GM12878 (cell line): ENCODE measurements around the gene DDX56. TPM values are rescaled to one million over a fixed set of nuclear protein-coding genes. Genes with fewer than 3 reads are reported as not detected.

Source experiments
- ATAC-seq: fragments of 200-7000 bp; cut with Tn5 transposase; 3 replicates; pipeline ENCODE4 v1.9.1; 2020; ENCODE audit warnings: mild to moderate bottlenecking, moderate library complexity
- BruUV-seq: library from RNA; stranded (reverse); fragments of 400-500 nt; replicated peaks from 2 replicates; lab custom pipeline; 2021; lab: Mats Ljungman, UMichigan
- CTCF ChIA-PET: fragments of 300-600 bp; sonication (Branson Sonifier 250); formaldehyde crosslinking; extraction: SDS; loops from one replicate; lab custom pipeline; 2021; ENCODE audit warnings: inconsistent platforms; lab: Yijun Ruan, JAX
- POLR2A ChIA-PET: fragments of 350-600 bp; formaldehyde crosslinking; extraction: SDS; loops from one replicate; lab custom pipeline; 2021; ENCODE audit warnings: inconsistent platforms; lab: Charles Lee
- RAD21 ChIA-PET: fragments of 300-600 bp; sonication (Branson Sonifier 250); formaldehyde crosslinking; loops from one replicate; lab custom pipeline; 2023; ENCODE audit warnings: antibody characterized with exemption; ENCODE audit not compliant: unreplicated experiment; lab: Charles Lee
- SMC1A ChIA-PET: fragments of 300-600 bp; sonication (Branson Sonifier 250); formaldehyde crosslinking; loops from one replicate; lab custom pipeline; 2023; ENCODE audit not compliant: unreplicated experiment, uncharacterized antibody; lab: Charles Lee
- DNase-seq: peaks from one replicate; pipeline ENCODE4 v3.0.0-alpha.2; 2011; ENCODE audit warnings: low read depth, low spot score
- FAIRE-seq: peaks from 3 replicates; lab custom pipeline; 2011; peaks lifted over from hg19 to GRCh38; lab: Jason Lieb, UNC
- H2AFZ ChIP-seq: 2 replicates; pipeline ENCODE4 v1.6.0; 2011; ENCODE audit warnings: low read depth, low read length, control low read depth; ENCODE audit not compliant: control insufficient read depth
- H3K27ac ChIP-seq: 2 replicates; pipeline ENCODE4 v1.5.1; 2011; ENCODE audit warnings: control low read depth; ENCODE audit not compliant: control insufficient read depth, insufficient read depth
- H3K27me3 ChIP-seq, 2 experiments: replicated peaks in 1 of 2; 2 replicates each; pipeline versions ENCODE4 v1.6.0 to v1.6.1; 2011; ENCODE audit warnings: low read length in 1 of 2; ENCODE audit not compliant: control insufficient read depth in 2 of 2, insufficient read depth in 2 of 2
- H3K36me3 ChIP-seq, 2 experiments: 2 replicates each; pipeline ENCODE4 v1.5.1; 2011; ENCODE audit warnings: low read length in 1 of 2; ENCODE audit not compliant: control insufficient read depth in 2 of 2, insufficient read depth in 2 of 2
- H3K4me1 ChIP-seq: 2 replicates; pipeline ENCODE4 v1.6.1; 2011; ENCODE audit warnings: mild to moderate bottlenecking, low read length, moderate library complexity, mixed read lengths; ENCODE audit not compliant: control insufficient read depth, insufficient read depth
- H3K4me2 ChIP-seq: 2 replicates; pipeline ENCODE4 v1.6.0; 2011; ENCODE audit warnings: control low read depth; ENCODE audit not compliant: control insufficient read depth, insufficient read depth
- H3K4me3 ChIP-seq: fragments of 200-600 bp; sonication (generic); 2 replicates; pipeline ENCODE4 v1.5.1; 2016
- H3K79me2 ChIP-seq: 2 replicates; pipeline ENCODE4 v1.6.0; 2011; ENCODE audit warnings: low read length; ENCODE audit not compliant: control insufficient read depth, insufficient read depth
- H3K9ac ChIP-seq: 2 replicates; pipeline ENCODE4 v1.8.0; 2011; ENCODE audit warnings: low read length, control low read depth, mixed read lengths; ENCODE audit not compliant: control insufficient read depth, insufficient read depth
- H3K9me3 ChIP-seq: replicated peaks from 3 replicates; pipeline ENCODE4 v1.5.1; 2011; ENCODE audit warnings: mild to moderate bottlenecking, low read length; ENCODE audit not compliant: control insufficient read depth, insufficient read depth
- H4K20me1 ChIP-seq: 2 replicates; pipeline ENCODE4 v1.6.0; 2011; ENCODE audit not compliant: control insufficient read depth, insufficient read depth
- ATF7 ChIP-seq: fragments of 450-650 bp; IDR thresholded peaks from 2 replicates; pipeline ENCODE4 v1.6.1; 2016; ENCODE audit warnings: low read depth, mild to moderate bottlenecking
- CBX3 ChIP-seq: fragments of 200-600 bp; sonication (generic); IDR thresholded peaks from 2 replicates; pipeline ENCODE4 v1.6.1; 2016; ENCODE audit warnings: low read depth, borderline replicate concordance
- FOS ChIP-seq: IDR thresholded peaks from 3 replicates; pipeline ENCODE4 v1.6.1; 2011; ENCODE audit warnings: borderline replicate concordance; ENCODE audit not compliant: insufficient read length; ENCODE audit errors: extremely low read depth
- MLLT1 ChIP-seq: fragments of 450-650 bp; IDR thresholded peaks from 2 replicates; pipeline ENCODE4 v1.6.1; 2016; ENCODE audit warnings: mild to moderate bottlenecking
- RAD21 ChIP-seq: IDR thresholded peaks from 2 replicates; pipeline ENCODE4 v1.6.1; 2011; ENCODE audit warnings: mild to moderate bottlenecking, low read depth, low read length, moderate library complexity; ENCODE audit not compliant: insufficient read depth
- RAD51 ChIP-seq: fragments of 450-650 bp; IDR thresholded peaks from 2 replicates; pipeline ENCODE4 v1.6.1; 2016; ENCODE audit warnings: moderate library complexity, mild to moderate bottlenecking, inconsistent platforms
- RELA ChIP-seq: fragments of 450-650 bp; IDR thresholded peaks from 2 replicates; pipeline ENCODE4 v1.8.0; 2014; ENCODE audit warnings: borderline replicate concordance; ENCODE audit not compliant: partially characterized antibody
- RUNX3 ChIP-seq: IDR thresholded peaks from 2 replicates; pipeline ENCODE4 v1.6.1; 2012; ENCODE audit warnings: low read length, inconsistent platforms
- SMARCA5 ChIP-seq: fragments of 450-650 bp; IDR thresholded peaks from 2 replicates; pipeline ENCODE4 v1.6.1; 2017; ENCODE audit warnings: mild to moderate bottlenecking
- SMC3 ChIP-seq: IDR thresholded peaks from 2 replicates; pipeline ENCODE4 v1.6.1; 2011; ENCODE audit warnings: low read length, improper control_type of control experiment, borderline replicate concordance
- ZNF24 ChIP-seq: fragments of 450-650 bp; IDR thresholded peaks from 2 replicates; pipeline ENCODE4 v1.6.1; 2017; ENCODE audit warnings: antibody characterized with exemption, mild to moderate bottlenecking
- WGBS: methylation state at CpG from one replicate; pipeline ENCODE4 v1.1.6; 2016; ENCODE audit warnings: low lambda C conversion rate; ENCODE audit not compliant: insufficient replicate concordance, insufficient coverage; ENCODE audit errors: missing lambda C conversion rate; 5-methylcytosine and 5-hydroxymethylcytosine counted together
- in situ Hi-C: fragments of 300-500 bp; cut with MboI; formaldehyde crosslinking; loops from 9 replicates; pipeline ENCODE4 v1.14.3; 2018; ENCODE audit warnings: mixed read lengths
- intact Hi-C: fragments of 100-400 bp; cut with micrococcal nuclease; formaldehyde crosslinking; loops from one replicate; pipeline ENCODE4 v1.14.2; 2022; ENCODE audit not compliant: unreplicated experiment
- polyA plus RNA-seq, 11 experiments: library from polyadenylated mRNA; depleted of rRNA in 4 of 11; unstranded in 6 of 11; stranded (reverse) in 5 of 11; fragments of >200 nt; fragmentation: Nextera tagmentation in 4 of 11; fragmentation: Illumina TruSeq in 1 of 11; extraction: Ambion mirVana in 4 of 11; extraction: Trizol in 1 of 11; gene quantifications; 1 replicate in 1 of 11; 2 replicates in 10 of 11; pipeline versions ENCODE4 v1.2.1 to v1.2.3, GENCODE V29; 2011 to 2016; ENCODE audit warnings: inconsistent platforms in 2 of 11, missing spikeins in 2 of 11, low read depth in 1 of 11
- total RNA-seq, 4 experiments: library from RNA; depleted of rRNA in 3 of 4; stranded (reverse); fragments of >200 nt in 3 of 4; fragmentation: Illumina TruSeq in 1 of 4; extraction: Trizol in 1 of 4; gene quantifications; 2 replicates each; pipeline versions ENCODE4 v1.2.1 to v1.2.3, GENCODE V29; 2013 to 2021
- TF ChIP-seq, protein P1 (sequence below): fragments of 450-650 bp; IDR thresholded peaks from 2 replicates; pipeline ENCODE4 v1.6.1; 2017; ENCODE audit warnings: borderline replicate concordance
- TF ChIP-seq, protein P2 (sequence below): fragments of 450-650 bp; IDR thresholded peaks from 2 replicates; pipeline ENCODE4 v1.6.1; 2017; ENCODE audit warnings: mild to moderate bottlenecking, moderate library complexity

DDX56 gene
- total and polyA plus RNA-seq, 10 of the 15 experiments (the other 5 are each of a cell fraction or from before 2014, with no cell fraction given): 19.8 to 136 (median 81.3) TPM

DNA sequence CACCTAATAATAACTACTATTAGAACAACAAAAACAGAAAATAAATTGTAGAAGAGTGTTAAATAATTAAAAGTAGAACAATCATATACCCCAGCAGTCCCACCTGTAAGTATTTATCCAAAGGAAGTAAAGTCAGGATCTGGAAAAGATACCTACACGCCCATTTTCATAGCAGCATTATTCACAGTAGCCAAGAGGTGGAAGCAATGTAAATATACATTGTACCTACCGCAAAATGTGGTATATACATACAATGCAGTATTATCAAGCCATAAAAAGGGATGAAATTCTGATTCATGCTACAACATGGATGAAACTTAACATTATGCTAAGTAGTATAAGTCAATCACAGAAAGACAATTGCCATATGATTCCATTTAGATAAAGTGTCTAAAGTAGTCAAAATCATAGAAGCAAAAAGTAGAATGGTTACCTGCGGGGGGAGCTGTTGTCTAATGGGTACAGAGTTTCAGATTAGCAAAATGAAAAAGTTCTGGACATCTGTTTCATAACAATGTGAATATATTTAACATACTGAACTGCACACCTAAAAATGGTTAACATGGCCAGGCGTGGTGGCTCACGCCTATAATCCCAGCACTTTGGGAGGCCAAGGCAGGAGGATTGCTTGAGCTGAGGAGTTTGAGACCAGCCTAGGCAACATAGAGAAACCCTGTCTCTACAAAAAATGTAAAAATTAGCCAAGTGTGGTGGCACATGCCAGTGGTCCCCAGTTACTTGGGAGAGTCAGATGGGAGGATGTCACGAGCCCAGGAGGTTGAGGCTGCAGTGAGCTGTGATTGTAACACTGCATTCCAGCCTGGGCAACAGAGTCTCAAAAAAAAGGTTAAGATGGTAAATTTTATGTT lies 14.4 kb upstream of the DDX56 start:
- peak; percentile 86 for FAIRE-seq
- ATAC-seq: peak; percentile 95
- in situ Hi-C loops (loop anchor here (5.0 kb wide), 3 partner anchors 254 to 549 kb away; no protein-coding TSS in a partner anchor), intact Hi-C loops (loop anchor here (1.0 to 5.0 kb wide), 4 partner anchors 164 to 549 kb away; no protein-coding TSS in a partner anchor)
- Histone ChIP-seq H2AFZ (peak overlapping the region; percentile 66), H3K27ac (no peak overlapping the region), H3K79me2 (no peaks in the 10 kb centered on the region), H4K20me1 (no peaks in the 10 kb centered on the region), H3K9ac (no peak overlapping the region), H3K4me1 (peaks cover 5% of the 10 kb centered on the region), H3K36me3 (no peaks in the 10 kb centered on the region), H3K4me3 (no peak overlapping the region), H3K9me3 (no peaks in the 10 kb centered on the region), H3K4me2 (0 out of 2 replicates have a peak overlapping the region, but pooled peaks have one; percentile 30), H3K27me3 (no peaks in the 10 kb centered on the region)
- CTCF ChIA-PET: interaction anchor here (0.6 to 3.0 kb wide), 18 partner anchors 11 to 548 kb away, joined by 3 to 25 read pairs (median 4); partner anchors contain the start of genes H2AZ2 and PPIA
- SMC1A ChIA-PET: interaction anchor here (0.6 to 1.7 kb wide), 17 partner anchors 13 to 663 kb away, joined by 3 to 14 read pairs (median 4); partner anchors contain the start of genes H2AZ2 and OGDH
- RAD21 ChIA-PET: interaction anchor here (0.6 to 2.1 kb wide), 14 partner anchors 26 to 550 kb away, joined by 3 to 24 read pairs (median 4); partner anchors contain the start of gene H2AZ2
- POLR2A ChIA-PET: interaction anchor here (0.6 kb wide), 1 partner anchor 202 kb away, joined by 3 read pairs; no protein-coding TSS in a partner anchor
- no TSS peak for BruUV-seq
- peak; percentile 53 for DNase-seq
- 17% methylated on average over 6 of the region's 6 CpGs for WGBS
- TF ChIP-seq SMARCA5: peak; percentile 76
- peak; percentile 24; the same call in 1 of the 2 replicates for TF ChIP-seq RUNX3
- peak; percentile 47; the same call in 1 of the 2 replicates for TF ChIP-seq MLLT1
- 0 out of 2 replicates have a peak, but pooled peaks have one; percentile 21 for TF ChIP-seq ATF7
- TF ChIP-seq FOS: no peak
- TF ChIP-seq RAD51: no peak
- TF ChIP-seq, protein P1, sequence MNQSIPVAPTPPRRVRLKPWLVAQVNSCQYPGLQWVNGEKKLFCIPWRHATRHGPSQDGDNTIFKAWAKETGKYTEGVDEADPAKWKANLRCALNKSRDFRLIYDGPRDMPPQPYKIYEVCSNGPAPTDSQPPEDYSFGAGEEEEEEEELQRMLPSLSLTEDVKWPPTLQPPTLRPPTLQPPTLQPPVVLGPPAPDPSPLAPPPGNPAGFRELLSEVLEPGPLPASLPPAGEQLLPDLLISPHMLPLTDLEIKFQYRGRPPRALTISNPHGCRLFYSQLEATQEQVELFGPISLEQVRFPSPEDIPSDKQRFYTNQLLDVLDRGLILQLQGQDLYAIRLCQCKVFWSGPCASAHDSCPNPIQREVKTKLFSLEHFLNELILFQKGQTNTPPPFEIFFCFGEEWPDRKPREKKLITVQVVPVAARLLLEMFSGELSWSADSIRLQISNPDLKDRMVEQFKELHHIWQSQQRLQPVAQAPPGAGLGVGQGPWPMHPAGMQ: no peak
- TF ChIP-seq RELA: peak; percentile 21
- peak; percentile 94 for TF ChIP-seq RAD21
- TF ChIP-seq CBX3: no peak
- peak; percentile 35; the same call in 1 of the 2 replicates for TF ChIP-seq ZNF24
- TF ChIP-seq, protein P2, sequence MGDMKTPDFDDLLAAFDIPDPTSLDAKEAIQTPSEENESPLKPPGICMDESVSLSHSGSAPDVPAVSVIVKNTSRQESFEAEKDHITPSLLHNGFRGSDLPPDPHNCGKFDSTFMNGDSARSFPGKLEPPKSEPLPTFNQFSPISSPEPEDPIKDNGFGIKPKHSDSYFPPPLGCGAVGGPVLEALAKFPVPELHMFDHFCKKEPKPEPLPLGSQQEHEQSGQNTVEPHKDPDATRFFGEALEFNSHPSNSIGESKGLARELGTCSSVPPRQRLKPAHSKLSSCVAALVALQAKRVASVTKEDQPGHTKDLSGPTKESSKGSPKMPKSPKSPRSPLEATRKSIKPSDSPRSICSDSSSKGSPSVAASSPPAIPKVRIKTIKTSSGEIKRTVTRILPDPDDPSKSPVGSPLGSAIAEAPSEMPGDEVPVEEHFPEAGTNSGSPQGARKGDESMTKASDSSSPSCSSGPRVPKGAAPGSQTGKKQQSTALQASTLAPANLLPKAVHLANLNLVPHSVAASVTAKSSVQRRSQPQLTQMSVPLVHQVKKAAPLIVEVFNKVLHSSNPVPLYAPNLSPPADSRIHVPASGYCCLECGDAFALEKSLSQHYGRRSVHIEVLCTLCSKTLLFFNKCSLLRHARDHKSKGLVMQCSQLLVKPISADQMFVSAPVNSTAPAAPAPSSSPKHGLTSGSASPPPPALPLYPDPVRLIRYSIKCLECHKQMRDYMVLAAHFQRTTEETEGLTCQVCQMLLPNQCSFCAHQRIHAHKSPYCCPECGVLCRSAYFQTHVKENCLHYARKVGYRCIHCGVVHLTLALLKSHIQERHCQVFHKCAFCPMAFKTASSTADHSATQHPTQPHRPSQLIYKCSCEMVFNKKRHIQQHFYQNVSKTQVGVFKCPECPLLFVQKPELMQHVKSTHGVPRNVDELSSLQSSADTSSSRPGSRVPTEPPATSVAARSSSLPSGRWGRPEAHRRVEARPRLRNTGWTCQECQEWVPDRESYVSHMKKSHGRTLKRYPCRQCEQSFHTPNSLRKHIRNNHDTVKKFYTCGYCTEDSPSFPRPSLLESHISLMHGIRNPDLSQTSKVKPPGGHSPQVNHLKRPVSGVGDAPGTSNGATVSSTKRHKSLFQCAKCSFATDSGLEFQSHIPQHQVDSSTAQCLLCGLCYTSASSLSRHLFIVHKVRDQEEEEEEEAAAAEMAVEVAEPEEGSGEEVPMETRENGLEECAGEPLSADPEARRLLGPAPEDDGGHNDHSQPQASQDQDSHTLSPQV: 0 out of 2 replicates have a peak, but pooled peaks have one; percentile 36
- peak; percentile 84; the same call in 1 of the 2 replicates for TF ChIP-seq SMC3
